ENCODE data around the gene KATNA1.
"Not testable (repeated sequence)": the region's sequence is repeated elsewhere in the genome, so short reads cannot be mapped to it uniquely, and the experiment has no call there.

Gene KATNA1

DNA sequence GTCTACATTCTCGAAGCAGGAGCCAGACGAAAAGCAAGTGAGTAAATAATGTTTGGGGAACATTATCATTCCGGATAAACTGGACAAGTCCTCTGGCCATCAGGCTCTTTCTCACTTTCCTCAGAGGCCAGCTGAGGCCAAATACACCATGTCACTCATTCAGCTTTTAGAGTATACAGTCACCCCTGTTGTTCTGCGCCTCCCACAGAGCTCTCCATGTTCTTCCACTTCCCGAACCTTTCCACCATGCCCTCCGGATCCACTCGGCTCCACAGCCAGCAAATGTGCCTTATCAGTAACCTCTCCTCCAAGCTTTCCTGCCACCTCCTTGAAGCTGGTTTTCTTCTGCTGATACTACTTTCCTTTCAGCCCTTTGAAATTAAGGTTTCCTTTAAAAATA, 37.7 kb upstream of the KATNA1 start:
- DNase-seq (ENCODE audit: extremely low read depth, insufficient read length), result no peak
- TF ChIP-seq, protein P1, sequence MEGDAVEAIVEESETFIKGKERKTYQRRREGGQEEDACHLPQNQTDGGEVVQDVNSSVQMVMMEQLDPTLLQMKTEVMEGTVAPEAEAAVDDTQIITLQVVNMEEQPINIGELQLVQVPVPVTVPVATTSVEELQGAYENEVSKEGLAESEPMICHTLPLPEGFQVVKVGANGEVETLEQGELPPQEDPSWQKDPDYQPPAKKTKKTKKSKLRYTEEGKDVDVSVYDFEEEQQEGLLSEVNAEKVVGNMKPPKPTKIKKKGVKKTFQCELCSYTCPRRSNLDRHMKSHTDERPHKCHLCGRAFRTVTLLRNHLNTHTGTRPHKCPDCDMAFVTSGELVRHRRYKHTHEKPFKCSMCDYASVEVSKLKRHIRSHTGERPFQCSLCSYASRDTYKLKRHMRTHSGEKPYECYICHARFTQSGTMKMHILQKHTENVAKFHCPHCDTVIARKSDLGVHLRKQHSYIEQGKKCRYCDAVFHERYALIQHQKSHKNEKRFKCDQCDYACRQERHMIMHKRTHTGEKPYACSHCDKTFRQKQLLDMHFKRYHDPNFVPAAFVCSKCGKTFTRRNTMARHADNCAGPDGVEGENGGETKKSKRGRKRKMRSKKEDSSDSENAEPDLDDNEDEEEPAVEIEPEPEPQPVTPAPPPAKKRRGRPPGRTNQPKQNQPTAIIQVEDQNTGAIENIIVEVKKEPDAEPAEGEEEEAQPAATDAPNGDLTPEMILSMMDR (IDR thresholded peaks at IDR 0.05; ENCODE audit: insufficient read depth, low read length, poor library complexity, severe bottlenecking), result no peak
- Histone ChIP-seq H3K4me3 (replicated peaks; ENCODE audit: low read depth, low read length) (no peak overlapping the region), H3K36me3 (ENCODE audit: control insufficient read depth, insufficient read depth, low read length) (peaks cover 17% of the 10 kb centered on the region), H3K27me3 (replicated peaks; ENCODE audit: control insufficient read depth, insufficient read depth, low read length) (no peaks in the 10 kb centered on the region)

DNA sequence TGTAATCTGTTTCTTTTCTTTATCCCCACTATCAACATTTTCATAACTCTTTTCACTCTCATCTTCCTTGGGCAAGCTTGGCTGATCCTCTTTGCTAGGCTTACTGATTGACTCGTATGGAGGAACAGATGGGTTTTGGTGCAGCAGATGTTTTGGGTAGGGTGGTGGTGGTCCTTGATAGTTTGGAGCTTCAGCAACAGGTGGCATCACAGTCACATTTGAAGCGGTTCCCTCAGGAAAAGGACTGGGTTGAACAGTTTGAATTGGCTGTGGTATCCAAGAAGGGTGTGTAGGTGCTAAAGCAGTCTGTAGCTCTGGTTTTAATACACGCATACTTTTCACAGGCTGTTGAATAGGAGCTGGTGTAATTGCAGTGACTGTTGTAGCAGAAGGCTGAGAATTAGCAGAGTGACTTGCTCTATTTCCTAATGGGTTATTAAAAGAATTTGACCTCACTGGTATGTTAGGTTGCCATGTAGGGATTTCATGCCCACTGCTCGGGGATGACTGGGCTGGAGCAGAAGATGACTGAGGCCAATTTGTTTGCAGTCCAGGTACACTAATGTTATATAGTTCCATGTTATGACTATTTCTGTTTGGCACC, 34.8 kb upstream of the KATNA1 start:
- H3K4me3 ChIP-seq (replicated peaks; ENCODE audit: low read depth, low read length), result no peak overlapping the region
- no peaks in the 10 kb centered on the region for H3K27me3 ChIP-seq (replicated peaks; ENCODE audit: control insufficient read depth, insufficient read depth, low read length)
- TF ChIP-seq, protein P1 (IDR thresholded peaks at IDR 0.05; ENCODE audit: insufficient read depth, low read length, poor library complexity, severe bottlenecking), result no peak
- no peak for DNase-seq (ENCODE audit: extremely low read depth, insufficient read length)
- H3K36me3 ChIP-seq (ENCODE audit: control insufficient read depth, insufficient read depth, low read length), result peaks cover 14% of the 10 kb centered on the region

DNA sequence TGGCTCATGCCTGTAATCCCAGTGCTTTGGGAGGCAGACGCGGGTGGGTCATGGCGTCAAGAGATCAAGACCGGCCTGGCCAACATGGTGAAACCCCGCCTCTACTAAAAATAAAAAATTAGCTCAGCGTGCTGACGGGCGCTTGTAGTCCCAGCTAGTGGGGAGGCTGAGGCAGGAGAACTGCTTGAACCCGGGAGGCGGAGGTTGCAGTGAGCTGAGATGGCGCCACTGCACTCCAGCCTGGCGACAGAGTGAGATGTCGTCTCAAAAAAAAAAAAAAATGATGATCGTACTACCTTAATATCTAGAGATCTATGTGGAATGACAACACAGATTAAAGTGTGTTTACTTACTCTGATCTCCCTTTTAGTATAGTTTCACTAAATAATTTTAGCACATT, 33.3 kb upstream of the KATNA1 start:
- not testable (repeated sequence) for H3K4me3 ChIP-seq (replicated peaks; ENCODE audit: low read depth, low read length); DNase-seq (ENCODE audit: extremely low read depth, insufficient read length); H3K27me3 ChIP-seq (replicated peaks; ENCODE audit: control insufficient read depth, insufficient read depth, low read length)
- H3K36me3 ChIP-seq (ENCODE audit: control insufficient read depth, insufficient read depth, low read length), result peaks cover 14% of the 10 kb centered on the region

DNA sequence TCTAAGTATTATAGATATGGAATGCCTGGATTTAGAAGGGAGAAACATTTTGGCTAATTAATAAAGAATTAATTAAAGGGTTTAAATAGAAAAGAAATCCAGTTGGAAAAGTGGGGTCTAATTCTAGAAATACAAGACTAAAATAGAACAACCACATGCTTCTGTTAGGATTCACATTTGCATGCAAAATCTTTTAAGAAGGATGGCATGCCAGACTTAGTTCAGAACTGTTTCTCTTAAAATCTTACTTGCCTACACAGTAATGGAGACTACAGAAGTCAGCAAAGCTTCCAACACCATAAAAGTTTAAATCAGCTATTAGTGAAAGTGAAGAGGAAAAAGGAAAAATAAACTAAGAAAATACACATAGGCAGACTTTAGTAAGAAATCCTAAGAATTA, 32.7 kb upstream of the KATNA1 start:
- no peak overlapping the region for H3K4me3 ChIP-seq (replicated peaks; ENCODE audit: low read depth, low read length)
- DNase-seq (ENCODE audit: extremely low read depth, insufficient read length), result no peak
- peaks cover 15% of the 10 kb centered on the region for H3K36me3 ChIP-seq (ENCODE audit: control insufficient read depth, insufficient read depth, low read length)
- no peaks in the 10 kb centered on the region for H3K27me3 ChIP-seq (replicated peaks; ENCODE audit: control insufficient read depth, insufficient read depth, low read length)
- TF ChIP-seq, protein P1 (IDR thresholded peaks at IDR 0.05; ENCODE audit: insufficient read depth, low read length, poor library complexity, severe bottlenecking), result no peak

DNA sequence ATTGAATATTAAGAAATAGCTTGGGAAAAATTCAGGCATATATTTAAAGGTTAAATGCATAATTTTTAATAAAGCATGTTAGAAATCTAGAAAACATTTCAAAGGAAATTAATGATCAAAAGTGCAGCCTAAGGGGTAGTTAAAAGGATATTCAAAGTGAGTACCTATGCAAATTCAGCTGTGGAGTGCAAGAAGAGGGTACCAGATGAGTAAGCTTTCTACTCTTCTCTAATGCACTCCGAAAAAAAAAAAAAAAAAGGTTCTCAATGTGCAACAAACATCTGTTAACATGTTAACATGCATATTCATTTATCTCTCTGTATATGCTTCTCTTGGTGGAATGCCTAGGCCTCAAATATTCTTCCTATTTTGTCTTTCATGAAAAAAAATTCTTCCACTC, 32.0 kb upstream of the KATNA1 start:
- Histone ChIP-seq H3K36me3 (ENCODE audit: control insufficient read depth, insufficient read depth, low read length) (peaks cover 16% of the 10 kb centered on the region), H3K4me3 (replicated peaks; ENCODE audit: low read depth, low read length) (no peak overlapping the region), H3K27me3 (replicated peaks; ENCODE audit: control insufficient read depth, insufficient read depth, low read length) (no peaks in the 10 kb centered on the region)
- no peak for DNase-seq (ENCODE audit: extremely low read depth, insufficient read length)
- TF ChIP-seq, protein P1 (IDR thresholded peaks at IDR 0.05; ENCODE audit: insufficient read depth, low read length, poor library complexity, severe bottlenecking), result no peak

DNA sequence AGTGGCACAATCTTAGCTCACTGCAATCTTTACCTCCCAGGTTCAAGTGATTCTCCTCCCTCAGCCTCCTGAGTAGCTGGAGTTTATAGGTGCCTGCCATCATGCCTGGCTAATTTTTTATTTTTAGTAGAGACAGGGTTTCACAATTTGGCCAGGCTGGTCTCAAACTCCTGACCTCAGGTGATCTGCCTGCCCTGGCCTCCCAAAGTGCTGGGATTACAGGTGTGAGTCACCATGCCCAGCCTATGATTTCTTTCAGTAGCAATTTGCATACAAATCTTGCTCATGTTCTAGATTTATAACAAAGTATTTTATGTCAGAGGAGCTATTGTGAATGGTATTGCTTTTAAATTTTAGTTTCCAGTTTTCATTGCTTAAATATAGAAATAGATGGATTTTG, 23.8 kb upstream of the KATNA1 start:
- peaks cover 15% of the 10 kb centered on the region for H3K36me3 ChIP-seq (ENCODE audit: control insufficient read depth, insufficient read depth, low read length)
- H3K27me3 ChIP-seq (replicated peaks; ENCODE audit: control insufficient read depth, insufficient read depth, low read length); H3K4me3 ChIP-seq (replicated peaks; ENCODE audit: low read depth, low read length); DNase-seq (ENCODE audit: extremely low read depth, insufficient read length): not testable (repeated sequence)

DNA sequence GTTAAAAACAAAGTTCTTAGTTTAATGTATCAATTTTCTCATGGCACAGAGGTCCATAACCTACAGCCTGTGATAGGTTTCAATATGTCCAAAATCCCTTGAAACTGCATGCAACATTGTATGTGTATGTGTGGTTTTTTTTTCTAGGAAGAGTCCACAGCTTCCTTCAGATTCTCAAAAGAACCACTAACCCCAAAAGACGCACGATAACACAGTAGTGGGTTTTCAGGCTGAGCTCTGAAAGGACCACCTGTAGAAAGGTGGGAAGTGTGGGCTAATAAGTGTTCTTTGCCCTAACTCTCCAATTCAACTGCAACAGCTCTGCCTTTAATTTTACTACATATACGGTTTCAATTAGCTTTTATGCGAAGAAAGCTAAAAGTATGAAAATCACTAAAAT, 11.5 kb upstream of the KATNA1 start:
- no peak for DNase-seq (ENCODE audit: extremely low read depth, insufficient read length)
- peaks cover 3% of the 10 kb centered on the region for H3K36me3 ChIP-seq (ENCODE audit: control insufficient read depth, insufficient read depth, low read length)
- no peak overlapping the region for H3K4me3 ChIP-seq (replicated peaks; ENCODE audit: low read depth, low read length)
- no peaks in the 10 kb centered on the region for H3K27me3 ChIP-seq (replicated peaks; ENCODE audit: control insufficient read depth, insufficient read depth, low read length)
- TF ChIP-seq, protein P1 (IDR thresholded peaks at IDR 0.05; ENCODE audit: insufficient read depth, low read length, poor library complexity, severe bottlenecking), result no peak
